ENCODE results near the gene CD55.

Gene CD55

GRCh38 chr1:207291723-207292122 lies 29.8 kb upstream of the CD55 start:
- Mint-ChIP-seq H3K4me1 (ENCODE audit: low read depth) (peaks cover 8% of the 10 kb centered on the region), H3K9me3 (peaks cover 27% of the 10 kb centered on the region), H3K4me3 (no peak overlapping the region), H3K36me3 (ENCODE audit: low read depth) (peaks cover 11% of the 10 kb centered on the region), H3K27me3 (ENCODE audit: low read depth) (peaks cover 4% of the 10 kb centered on the region), H3K27ac (no peak overlapping the region)

- Mint-ChIP-seq H3K27me3 (ENCODE audit: low read depth) (no peaks in the 10 kb centered on the region), H3K4me1 (ENCODE audit: low read depth) (peaks cover 14% of the 10 kb centered on the region), H3K36me3 (ENCODE audit: low read depth) (peaks cover 7% of the 10 kb centered on the region), H3K9me3 (peaks cover 10% of the 10 kb centered on the region), H3K4me3 (no peak overlapping the region), H3K27ac (no peak overlapping the region)
Measured at GRCh38 chr1:207298186-207298585, 23.3 kb upstream of the CD55 start.

- Mint-ChIP-seq H3K27ac (no peak overlapping the region), H3K9me3 (peaks cover 14% of the 10 kb centered on the region), H3K4me1 (ENCODE audit: low read depth) (peaks cover 14% of the 10 kb centered on the region)
Measured at GRCh38 chr1:207298636-207299398, 22.7 kb upstream of the CD55 start.

GRCh38 chr1:207300970-207301369 lies 20.5 kb upstream of the CD55 start:
- Mint-ChIP-seq H3K36me3 (ENCODE audit: low read depth) (peaks cover 8% of the 10 kb centered on the region), H3K27ac (no peak overlapping the region), H3K9me3 (peaks cover 14% of the 10 kb centered on the region), H3K4me3 (no peak overlapping the region), H3K4me1 (ENCODE audit: low read depth) (peaks cover 14% of the 10 kb centered on the region), H3K27me3 (ENCODE audit: low read depth) (no peaks in the 10 kb centered on the region)

More at GRCh38 chr1:207298636-207299398, 22.7 kb upstream of the CD55 start:
- Mint-ChIP-seq H3K36me3 (ENCODE audit: low read depth) (peaks cover 9% of the 10 kb centered on the region), H3K27me3 (ENCODE audit: low read depth) (no peaks in the 10 kb centered on the region), H3K4me3 (no peak overlapping the region)

GRCh38 chr1:207302618-207303393 lies 18.7 kb upstream of the CD55 start:
- Mint-ChIP-seq H3K9me3 (peaks cover 14% of the 10 kb centered on the region), H3K27ac (no peak overlapping the region), H3K36me3 (ENCODE audit: low read depth) (peaks cover 8% of the 10 kb centered on the region), H3K4me1 (ENCODE audit: low read depth) (peaks cover 14% of the 10 kb centered on the region), H3K4me3 (no peak overlapping the region), H3K27me3 (ENCODE audit: low read depth) (no peaks in the 10 kb centered on the region)

GRCh38 chr1:207304710-207305488 lies 16.6 kb upstream of the CD55 start:
- Mint-ChIP-seq H3K27ac (no peak overlapping the region), H3K27me3 (ENCODE audit: low read depth) (no peaks in the 10 kb centered on the region), H3K4me1 (ENCODE audit: low read depth) (peaks cover 20% of the 10 kb centered on the region), H3K36me3 (ENCODE audit: low read depth) (peaks cover 8% of the 10 kb centered on the region), H3K9me3 (peaks cover 14% of the 10 kb centered on the region), H3K4me3 (no peak overlapping the region)

- Mint-ChIP-seq H3K36me3 (ENCODE audit: low read depth) (peaks cover 8% of the 10 kb centered on the region), H3K27me3 (ENCODE audit: low read depth) (no peaks in the 10 kb centered on the region), H3K9me3 (peaks cover 14% of the 10 kb centered on the region), H3K4me3 (no peak overlapping the region), H3K27ac (no peak overlapping the region), H3K4me1 (ENCODE audit: low read depth) (peaks cover 24% of the 10 kb centered on the region)
Measured at GRCh38 chr1:207305489-207305873, 16.0 kb upstream of the CD55 start.

GRCh38 chr1:207306023-207306422 lies 15.5 kb upstream of the CD55 start:
- no peak overlapping the region for H3K27ac Mint-ChIP-seq
- H3K4me3 Mint-ChIP-seq, result no peak overlapping the region
- H3K27me3 Mint-ChIP-seq (ENCODE audit: low read depth), result no peaks in the 10 kb centered on the region
- peaks cover 24% of the 10 kb centered on the region for H3K4me1 Mint-ChIP-seq (ENCODE audit: low read depth)
- H3K36me3 Mint-ChIP-seq (ENCODE audit: low read depth), result peaks cover 8% of the 10 kb centered on the region
- H3K9me3 Mint-ChIP-seq, result peaks cover 14% of the 10 kb centered on the region

GRCh38 chr1:207306603-207307002 lies 14.9 kb upstream of the CD55 start:
- Mint-ChIP-seq H3K9me3 (peaks cover 14% of the 10 kb centered on the region), H3K4me3 (no peak overlapping the region), H3K27ac (no peak overlapping the region), H3K4me1 (ENCODE audit: low read depth) (peaks cover 24% of the 10 kb centered on the region), H3K36me3 (ENCODE audit: low read depth) (peaks cover 8% of the 10 kb centered on the region), H3K27me3 (ENCODE audit: low read depth) (no peaks in the 10 kb centered on the region)

- H3K27ac Mint-ChIP-seq, result no peak overlapping the region
- H3K4me1 Mint-ChIP-seq (ENCODE audit: low read depth), result peaks cover 14% of the 10 kb centered on the region
- no peaks in the 10 kb centered on the region for H3K27me3 Mint-ChIP-seq (ENCODE audit: low read depth)
- no peak overlapping the region for H3K4me3 Mint-ChIP-seq
- H3K9me3 Mint-ChIP-seq, result no peaks in the 10 kb centered on the region
- no peaks in the 10 kb centered on the region for H3K36me3 Mint-ChIP-seq (ENCODE audit: low read depth)
Measured at GRCh38 chr1:207308451-207309190, 12.9 kb upstream of the CD55 start.

GRCh38 chr1:207309745-207310273 lies 11.7 kb upstream of the CD55 start:
- H3K27ac Mint-ChIP-seq, result no peak overlapping the region

GRCh38 chr1:207311888-207312603 lies 9.4 kb upstream of the CD55 start:
- Mint-ChIP-seq H3K4me3 (no peak overlapping the region), H3K27me3 (ENCODE audit: low read depth) (no peaks in the 10 kb centered on the region), H3K27ac (no peak overlapping the region), H3K4me1 (ENCODE audit: low read depth) (peaks cover 17% of the 10 kb centered on the region), H3K36me3 (ENCODE audit: low read depth) (peaks cover 2% of the 10 kb centered on the region), H3K9me3 (no peaks in the 10 kb centered on the region)

More at GRCh38 chr1:207309745-207310273, 11.7 kb upstream of the CD55 start:
- H3K27me3 Mint-ChIP-seq (ENCODE audit: low read depth), result no peaks in the 10 kb centered on the region
- H3K4me3 Mint-ChIP-seq, result no peak overlapping the region
- H3K4me1 Mint-ChIP-seq (ENCODE audit: low read depth), result peaks cover 14% of the 10 kb centered on the region
- no peaks in the 10 kb centered on the region for H3K36me3 Mint-ChIP-seq (ENCODE audit: low read depth)
- H3K9me3 Mint-ChIP-seq, result no peaks in the 10 kb centered on the region

GRCh38 chr1:207312604-207312920 lies 8.9 kb upstream of the CD55 start:
- Mint-ChIP-seq H3K4me1 (ENCODE audit: low read depth) (peaks cover 19% of the 10 kb centered on the region), H3K27me3 (ENCODE audit: low read depth) (no peaks in the 10 kb centered on the region), H3K9me3 (no peaks in the 10 kb centered on the region), H3K27ac (no peak overlapping the region), H3K4me3 (no peak overlapping the region), H3K36me3 (ENCODE audit: low read depth) (peaks cover 2% of the 10 kb centered on the region)
